Adipocyte (in vitro differentiated cells): ENCODE measurements around the gene PRRC2B.

Source experiments
- DNase-seq: peaks from one replicate; pipeline ENCODE4 v3.0.0-alpha.2; 2015; ENCODE audit warnings: low read depth
- H3K27me3 ChIP-seq: replicated peaks from 2 replicates; pipeline ENCODE4 v1.7.0; 2013; ENCODE audit warnings: mild to moderate bottlenecking, low read length, moderate library complexity; ENCODE audit not compliant: control insufficient read depth, insufficient read depth
- H3K36me3 ChIP-seq: 2 replicates; pipeline ENCODE4 v1.7.0; 2013; ENCODE audit warnings: low read length, mild to moderate bottlenecking, moderate library complexity; ENCODE audit not compliant: control insufficient read depth, insufficient read depth, severe bottlenecking
- H3K4me1 ChIP-seq: 2 replicates; pipeline ENCODE4 v1.7.0; 2013; ENCODE audit warnings: mild to moderate bottlenecking, low read length, moderate library complexity; ENCODE audit not compliant: control insufficient read depth, insufficient read depth
- H3K4me3 ChIP-seq: 2 replicates; pipeline ENCODE4 v1.7.0; 2013; ENCODE audit warnings: mild to moderate bottlenecking, low read length, moderate library complexity
- H3K9ac ChIP-seq: 2 replicates; pipeline ENCODE4 v1.7.0; 2013; ENCODE audit warnings: mild to moderate bottlenecking, low read length, moderate library complexity
- H3K9me3 ChIP-seq: 2 replicates; pipeline ENCODE4 v1.7.0; 2013; ENCODE audit warnings: mild to moderate bottlenecking, low read length, moderate library complexity; ENCODE audit not compliant: control insufficient read depth

PRRC2B gene

GRCh38 chr9:131402738-131403492 is 9.0 kb downstream of the PRRC2B start:
- Histone ChIP-seq H3K27me3 (no peaks in the 10 kb centered on the region), H3K9ac (peak overlapping the region; percentile 66), H3K9me3 (no peaks in the 10 kb centered on the region), H3K4me1 (peaks cover 77% of the 10 kb centered on the region), H3K4me3 (peak overlapping the region; percentile 69), H3K36me3 (no peaks in the 10 kb centered on the region)
- DNase-seq: peak; percentile 97

GRCh38 chr9:131403493-131403773 is 9.5 kb downstream of the PRRC2B start:
- no peaks in the 10 kb centered on the region for H3K27me3 ChIP-seq
- peaks cover 77% of the 10 kb centered on the region for H3K4me1 ChIP-seq
- DNase-seq: no peak
- no peaks in the 10 kb centered on the region for H3K36me3 ChIP-seq
- no peaks in the 10 kb centered on the region for H3K9me3 ChIP-seq
- H3K9ac ChIP-seq: no peak overlapping the region
- no peak overlapping the region for H3K4me3 ChIP-seq

- H3K36me3 ChIP-seq: no peaks in the 10 kb centered on the region
- no peaks in the 10 kb centered on the region for H3K27me3 ChIP-seq
These were observed 10.7 kb downstream of the PRRC2B start for GRCh38 chr9:131404581-131404980.

GRCh38 chr9:131404987-131405386 is 11.1 kb downstream of the PRRC2B start:
- no peaks in the 10 kb centered on the region for H3K9me3 ChIP-seq
- H3K36me3 ChIP-seq: no peaks in the 10 kb centered on the region
- peak overlapping the region; percentile 49 for H3K9ac ChIP-seq
- peaks cover 76% of the 10 kb centered on the region for H3K4me1 ChIP-seq
- DNase-seq: no peak
- peak overlapping the region; percentile 37 for H3K4me3 ChIP-seq
- no peaks in the 10 kb centered on the region for H3K27me3 ChIP-seq

More at GRCh38 chr9:131404581-131404980, 10.7 kb downstream of the PRRC2B start:
- peak overlapping the region; percentile 49 for H3K9ac ChIP-seq
- H3K4me3 ChIP-seq: peak overlapping the region; percentile 37
- DNase-seq: no peak
- no peaks in the 10 kb centered on the region for H3K9me3 ChIP-seq
- H3K4me1 ChIP-seq: peaks cover 76% of the 10 kb centered on the region

GRCh38 chr9:131405428-131405827 is 11.5 kb downstream of the PRRC2B start:
- Histone ChIP-seq H3K9me3 (no peaks in the 10 kb centered on the region), H3K36me3 (no peaks in the 10 kb centered on the region), H3K27me3 (no peaks in the 10 kb centered on the region), H3K4me1 (peaks cover 78% of the 10 kb centered on the region), H3K9ac (peak overlapping the region; percentile 49), H3K4me3 (peak overlapping the region; percentile 37)
- peak; percentile 55 for DNase-seq

- Histone ChIP-seq H3K4me1 (peaks cover 80% of the 10 kb centered on the region), H3K9me3 (no peaks in the 10 kb centered on the region), H3K36me3 (no peaks in the 10 kb centered on the region), H3K4me3 (peak overlapping the region; percentile 46), H3K27me3 (no peaks in the 10 kb centered on the region), H3K9ac (peak overlapping the region; percentile 43)
- DNase-seq: no peak
These were observed 12.1 kb downstream of the PRRC2B start for GRCh38 chr9:131405858-131406537.

GRCh38 chr9:131406563-131407436 is 12.9 kb downstream of the PRRC2B start:
- peak; percentile 56 for DNase-seq
- Histone ChIP-seq H3K36me3 (no peaks in the 10 kb centered on the region), H3K4me3 (peak overlapping the region; percentile 46)

GRCh38 chr9:131407717-131408195 is 13.9 kb downstream of the PRRC2B start:
- peak; percentile 31 for DNase-seq
- Histone ChIP-seq H3K4me3 (peak overlapping the region; percentile 46), H3K9me3 (no peaks in the 10 kb centered on the region), H3K4me1 (peaks cover 70% of the 10 kb centered on the region), H3K27me3 (no peaks in the 10 kb centered on the region), H3K9ac (peak overlapping the region; percentile 15), H3K36me3 (no peaks in the 10 kb centered on the region)

More at GRCh38 chr9:131406563-131407436, 12.9 kb downstream of the PRRC2B start:
- peaks cover 78% of the 10 kb centered on the region for H3K4me1 ChIP-seq
- H3K9me3 ChIP-seq: no peaks in the 10 kb centered on the region
- no peaks in the 10 kb centered on the region for H3K27me3 ChIP-seq
- peak overlapping the region; percentile 43 for H3K9ac ChIP-seq

- Histone ChIP-seq H3K36me3 (no peaks in the 10 kb centered on the region), H3K27me3 (no peaks in the 10 kb centered on the region), H3K9ac (no peak overlapping the region), H3K4me3 (no peak overlapping the region), H3K9me3 (no peaks in the 10 kb centered on the region), H3K4me1 (peaks cover 54% of the 10 kb centered on the region)
- DNase-seq: no peak
These were observed 15.6 kb downstream of the PRRC2B start for GRCh38 chr9:131409458-131409992.

- peak; percentile 32 for DNase-seq
These were observed 16.2 kb downstream of the PRRC2B start for GRCh38 chr9:131410044-131410491.

More at GRCh38 chr9:131410044-131410491, 16.2 kb downstream of the PRRC2B start:
- Histone ChIP-seq H3K9ac (no peak overlapping the region), H3K27me3 (no peaks in the 10 kb centered on the region), H3K9me3 (no peaks in the 10 kb centered on the region), H3K4me3 (no peak overlapping the region), H3K36me3 (no peaks in the 10 kb centered on the region), H3K4me1 (peaks cover 49% of the 10 kb centered on the region)
